ENCODE results near the gene PPP2R5C. TPM values are rescaled to one million over a fixed set of nuclear protein-coding genes. Genes with fewer than 3 reads are reported as not detected.

PPP2R5C gene
- total and polyA plus RNA-seq, 2 of the 8 experiments (the other 6 are each of a cell fraction or from before 2014, with no cell fraction given) = 49.6 to 95.9 TPM

DNA sequence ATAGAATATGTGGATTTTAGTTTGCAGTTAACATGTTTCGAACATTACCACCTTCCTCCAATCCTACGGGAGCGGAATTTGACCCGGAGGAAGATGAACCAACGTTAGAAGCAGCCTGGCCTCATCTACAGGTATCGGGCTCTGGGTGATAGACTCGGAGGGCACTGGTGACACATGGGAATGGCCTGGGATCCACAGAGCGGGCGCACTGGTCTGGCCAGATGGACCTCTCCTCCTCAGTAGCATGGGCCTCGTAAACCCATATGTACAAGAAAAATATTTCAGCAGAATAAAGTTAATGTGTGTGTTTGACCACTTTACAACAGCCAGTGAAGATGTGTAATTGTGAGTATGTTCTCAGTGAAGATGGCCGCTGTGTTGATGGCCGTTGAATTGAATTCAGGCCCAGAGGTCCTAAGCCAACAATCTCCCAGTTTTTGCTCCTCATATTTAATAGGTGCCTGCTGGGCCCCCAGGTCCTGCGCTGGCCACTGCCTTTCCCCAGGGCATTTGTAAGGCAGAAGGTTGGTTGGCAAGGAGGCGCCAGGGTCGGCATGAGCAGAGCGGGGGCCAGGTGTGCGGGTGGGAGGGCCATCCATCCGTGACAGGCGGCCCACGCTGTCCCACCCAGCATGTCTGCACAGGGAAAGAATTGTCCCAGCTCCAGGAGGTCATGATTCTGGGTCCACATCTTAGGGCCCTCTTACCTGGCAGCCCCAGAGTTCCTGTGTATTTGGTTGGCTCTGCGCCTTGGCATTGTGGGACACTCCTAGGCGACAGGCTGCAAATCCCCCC lies 120.8 kb downstream of the PPP2R5C start:
- Histone ChIP-seq H3K14ac (ENCODE audit: insufficient read length) (no peak overlapping the region), H3K23ac (ENCODE audit: insufficient read length) (no peak overlapping the region), H3K27me3 (replicated peaks in 1 of 4; ENCODE audit: control insufficient read depth in 3 of 4, extremely low read depth in 1 of 4, insufficient read depth in 3 of 4, low read length in 3 of 4) (no peaks in the 10 kb centered on the region), H3K27ac (ENCODE audit: low read depth, low read length) (no peak overlapping the region), H2AFZ (ENCODE audit: low read length) (no peak overlapping the region), H3K56ac (replicated peaks; ENCODE audit: insufficient read length, low read depth, low read length) (no peak overlapping the region), H3K4me3 (ENCODE audit: extremely low read depth in 1 of 4, insufficient read depth in 2 of 4, low read depth in 3 of 4, low read length in 4 of 4) (no peak overlapping the region), H3K9me3 (ENCODE audit: insufficient read depth in 2 of 2, low read depth in 1 of 2, low read length in 1 of 2) (no peaks in the 10 kb centered on the region), H2BK15ac (ENCODE audit: low read length) (no peak overlapping the region), H4K5ac (ENCODE audit: insufficient read length, low read depth, low read length) (no peak overlapping the region), H2AK5ac (ENCODE audit: low read depth, low read length) (no peak overlapping the region), H2BK120ac (replicated peaks; ENCODE audit: low read depth, low read length) (no peak overlapping the region), H3K79me1 (ENCODE audit: low read depth, low read length) (peaks cover 2% of the 10 kb centered on the region; the same call in 1 of the 2 replicates), H3K9ac (replicated peaks in 1 of 4; ENCODE audit: extremely low read depth in 1 of 4, low read depth in 3 of 4, low read length in 3 of 4) (no peak overlapping the region), H3K18ac (ENCODE audit: extremely low read depth, low read length) (no peak overlapping the region), H2BK20ac (ENCODE audit: low read length) (no peak overlapping the region), H3K4me2 (ENCODE audit: insufficient read depth in 1 of 2, low read depth in 2 of 2, low read length in 2 of 2) (no peak overlapping the region), H4K20me1 (replicated peaks in 1 of 2; ENCODE audit: control insufficient read depth in 1 of 2, insufficient read depth in 2 of 2, low read length in 2 of 2) (peaks cover 0 to 3% of the 10 kb centered on the region in 2 experiments), H3K4ac (replicated peaks; ENCODE audit: insufficient read length, low read depth, low read length) (no peak overlapping the region), H3K36me3 (ENCODE audit: control insufficient read depth in 2 of 4, insufficient read depth in 4 of 4, low read length in 3 of 4) (peaks cover 0 to 9% (median 1%) of the 10 kb centered on the region in 4 experiments; a peak in 4 of 8 replicates), H3K79me2 (ENCODE audit: control insufficient read depth in 1 of 2, insufficient read depth in 2 of 2, low read length in 2 of 2) (no peaks in the 10 kb centered on the region), H4K8ac (ENCODE audit: extremely low read depth, insufficient read depth, low read length) (no peak overlapping the region), H3K23me2 (ENCODE audit: low read depth, low read length) (no peaks in the 10 kb centered on the region), H2BK5ac (ENCODE audit: low read depth, low read length) (no peak overlapping the region), H2BK12ac (ENCODE audit: low read depth, low read length) (no peak overlapping the region), H3K4me1 (replicated peaks in 1 of 4; ENCODE audit: control insufficient read depth in 3 of 4, insufficient read depth in 4 of 4, low read length in 3 of 4) (no peaks in the 10 kb centered on the region), H4K91ac (replicated peaks; ENCODE audit: insufficient read length, low read length) (no peak overlapping the region)
- TF ChIP-seq SAP30 (IDR thresholded peaks at IDR 0.05; ENCODE audit: insufficient read depth, insufficient replicate concordance, low read length) = no peak
- TF ChIP-seq NRF1 (IDR thresholded peaks at IDR 0.05; ENCODE audit: low read depth, low read length) = no peak
- TF ChIP-seq, protein P1, sequence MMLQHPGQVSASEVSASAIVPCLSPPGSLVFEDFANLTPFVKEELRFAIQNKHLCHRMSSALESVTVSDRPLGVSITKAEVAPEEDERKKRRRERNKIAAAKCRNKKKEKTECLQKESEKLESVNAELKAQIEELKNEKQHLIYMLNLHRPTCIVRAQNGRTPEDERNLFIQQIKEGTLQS (IDR thresholded peaks at IDR 0.05; ENCODE audit: insufficient read depth, low read depth, low read length) = no peak
- no peak for TF ChIP-seq CEBPB (IDR thresholded peaks at IDR 0.05; ENCODE audit: low read depth, low read length)
- TF ChIP-seq CTBP2 (IDR thresholded peaks at IDR 0.05; ENCODE audit: borderline replicate concordance, insufficient read depth, insufficient read length, low read length) = no peak
- TF ChIP-seq POLR2AphosphoS5 (IDR thresholded peaks at IDR 0.05; ENCODE audit: low read depth, low read length) = no peak
- no peak for TF ChIP-seq GTF2F1 (IDR thresholded peaks at IDR 0.05; ENCODE audit: borderline replicate concordance, low read depth, low read length)
- no peak for TF ChIP-seq SRF (IDR thresholded peaks at IDR 0.05; ENCODE audit: low read depth, low read length)
- TF ChIP-seq, protein P2, sequence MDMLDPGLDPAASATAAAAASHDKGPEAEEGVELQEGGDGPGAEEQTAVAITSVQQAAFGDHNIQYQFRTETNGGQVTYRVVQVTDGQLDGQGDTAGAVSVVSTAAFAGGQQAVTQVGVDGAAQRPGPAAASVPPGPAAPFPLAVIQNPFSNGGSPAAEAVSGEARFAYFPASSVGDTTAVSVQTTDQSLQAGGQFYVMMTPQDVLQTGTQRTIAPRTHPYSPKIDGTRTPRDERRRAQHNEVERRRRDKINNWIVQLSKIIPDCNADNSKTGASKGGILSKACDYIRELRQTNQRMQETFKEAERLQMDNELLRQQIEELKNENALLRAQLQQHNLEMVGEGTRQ (IDR thresholded peaks at IDR 0.05; ENCODE audit: low read length) = no peak
- FAIRE-seq (no peak), DNase-seq (ENCODE audit: low read depth in 1 of 2, low spot score in 2 of 2) (no peak)
- ChIA-PET CTCF (ENCODE audit: partially characterized antibody) (interaction anchor here (0.7 kb wide), 1 partner anchor 111 kb away, joined by 3 read pairs; no protein-coding TSS in a partner anchor), POLR2A (ENCODE audit: partially characterized antibody) (no interaction called here)
- WGBS, 2 experiments (ENCODE audit: extremely low coverage in 1 of 2, insufficient coverage in 1 of 2, insufficient read length in 1 of 2, insufficient replicate concordance in 2 of 2, low coverage in 1 of 2, low lambda C conversion rate in 2 of 2, missing lambda C conversion rate in 1 of 2) = 95% methylated on average over 22 of the region's 22 CpGs; no CpG with 5 or more reads in 1 of the 2 experiments
